ENCODE measurements around the gene HEY2. TPM values are rescaled to one million over a fixed set of nuclear protein-coding genes. Genes with fewer than 3 reads are reported as not detected.

The HEY2 gene
- total RNA-seq, 4 donors from 2014 or later: 1.7 to 3.1 (median 2.3) TPM

- TF ChIP-seq POLR2AphosphoS5 (IDR thresholded peaks at IDR 0.05) (no peak), CTCF (IDR thresholded peaks at IDR 0.05) (no peak), POLR2A (IDR thresholded peaks at IDR 0.05; ENCODE audit: low read depth) (no peak), EP300 (IDR thresholded peaks at IDR 0.05) (no peak)
- peaks cover 0 to 9% (median 0%) of the 10 kb centered on the region in 4 donors for H3K4me1 ChIP-seq
- no peak for DNase-seq (ENCODE audit: extremely low spot score)
- intact Hi-C loops (cut with DNase I): no loop called here
- no peaks in the 10 kb centered on the region for H3K36me3 ChIP-seq
- no peak overlapping the region for H3K4me3 ChIP-seq
- H3K27ac ChIP-seq (replicated peaks in 1 of 4): no peak overlapping the region
- 81% methylated on average over 3 of the region's 3 CpGs for WGBS
- H3K9me3 ChIP-seq: no peaks in the 10 kb centered on the region
- H3K27me3 ChIP-seq: peaks cover 0 to 21% (median 0%) of the 10 kb centered on the region in 4 donors
Observed at GRCh38 chr6:125733516-125734300, 15.7 kb upstream of the HEY2 start.

GRCh38 chr6:125738276-125738675 lies 11.2 kb upstream of the HEY2 start:
- H3K4me3 ChIP-seq: no peak overlapping the region
- H3K27ac ChIP-seq (replicated peaks in 1 of 4): no peak overlapping the region
- H3K36me3 ChIP-seq: no peaks in the 10 kb centered on the region
- no peak for TF ChIP-seq EP300 (IDR thresholded peaks at IDR 0.05)
- TF ChIP-seq POLR2A (IDR thresholded peaks at IDR 0.05; ENCODE audit: low read depth): no peak
- no peak for TF ChIP-seq CTCF (IDR thresholded peaks at IDR 0.05)
- TF ChIP-seq POLR2AphosphoS5 (IDR thresholded peaks at IDR 0.05): no peak
- no peaks in the 10 kb centered on the region for H3K9me3 ChIP-seq
- DNase-seq (ENCODE audit: extremely low spot score): no peak
- peaks cover 0 to 20% (median 0%) of the 10 kb centered on the region in 4 donors for H3K27me3 ChIP-seq
- intact Hi-C loops (cut with DNase I): no loop called here
- no peaks in the 10 kb centered on the region for H3K4me1 ChIP-seq

- Histone ChIP-seq H3K4me3 (no peak overlapping the region), H3K27me3 (peaks cover 0 to 17% (median 0%) of the 10 kb centered on the region in 4 donors), H3K9me3 (no peaks in the 10 kb centered on the region), H3K4me1 (no peaks in the 10 kb centered on the region), H3K27ac (replicated peaks in 1 of 4) (no peak overlapping the region), H3K36me3 (no peaks in the 10 kb centered on the region)
- TF ChIP-seq POLR2A (IDR thresholded peaks at IDR 0.05; ENCODE audit: low read depth): no peak
- no peak for TF ChIP-seq CTCF (IDR thresholded peaks at IDR 0.05)
- TF ChIP-seq EP300 (IDR thresholded peaks at IDR 0.05): no peak
- TF ChIP-seq POLR2AphosphoS5 (IDR thresholded peaks at IDR 0.05): no peak
- no peak for DNase-seq (ENCODE audit: extremely low spot score)
- WGBS: 94% methylated on average over 1 of the region's 1 CpG
- intact Hi-C loops (cut with DNase I): no loop called here
Observed at GRCh38 chr6:125739364-125739763, 10.1 kb upstream of the HEY2 start.

- no peak overlapping the region for H3K4me3 ChIP-seq
- H3K27ac ChIP-seq (replicated peaks in 1 of 4): no peak overlapping the region
- no peaks in the 10 kb centered on the region for H3K36me3 ChIP-seq
- DNase-seq (ENCODE audit: extremely low spot score): no peak
- H3K4me1 ChIP-seq: peaks cover 0 to 1% (median 0%) of the 10 kb centered on the region in 4 donors
- peaks cover 0 to 20% (median 0%) of the 10 kb centered on the region in 4 donors for H3K27me3 ChIP-seq
- intact Hi-C loops (cut with DNase I): no loop called here
- 86% methylated on average over 2 of the region's 2 CpGs for WGBS
- no peaks in the 10 kb centered on the region for H3K9me3 ChIP-seq
- TF ChIP-seq POLR2AphosphoS5 (IDR thresholded peaks at IDR 0.05): no peak
- TF ChIP-seq EP300 (IDR thresholded peaks at IDR 0.05): no peak
- no peak for TF ChIP-seq CTCF (IDR thresholded peaks at IDR 0.05)
- TF ChIP-seq POLR2A (IDR thresholded peaks at IDR 0.05; ENCODE audit: low read depth): no peak
Observed at GRCh38 chr6:125741336-125741735, 8.1 kb upstream of the HEY2 start.
